GDM1 (cell line): ENCODE measurements around the gene SOCS2.
"Not testable (repeated sequence)": the region's sequence is repeated elsewhere in the genome, so short reads cannot be mapped to it uniquely, and the experiment has no call there.

Experiments
- DNase-seq: peaks from one replicate; lab custom pipeline; 2025; lab: John Stamatoyannopoulos, UW

SOCS2 gene, protein sequence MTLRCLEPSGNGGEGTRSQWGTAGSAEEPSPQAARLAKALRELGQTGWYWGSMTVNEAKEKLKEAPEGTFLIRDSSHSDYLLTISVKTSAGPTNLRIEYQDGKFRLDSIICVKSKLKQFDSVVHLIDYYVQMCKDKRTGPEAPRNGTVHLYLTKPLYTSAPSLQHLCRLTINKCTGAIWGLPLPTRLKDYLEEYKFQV

DNA sequence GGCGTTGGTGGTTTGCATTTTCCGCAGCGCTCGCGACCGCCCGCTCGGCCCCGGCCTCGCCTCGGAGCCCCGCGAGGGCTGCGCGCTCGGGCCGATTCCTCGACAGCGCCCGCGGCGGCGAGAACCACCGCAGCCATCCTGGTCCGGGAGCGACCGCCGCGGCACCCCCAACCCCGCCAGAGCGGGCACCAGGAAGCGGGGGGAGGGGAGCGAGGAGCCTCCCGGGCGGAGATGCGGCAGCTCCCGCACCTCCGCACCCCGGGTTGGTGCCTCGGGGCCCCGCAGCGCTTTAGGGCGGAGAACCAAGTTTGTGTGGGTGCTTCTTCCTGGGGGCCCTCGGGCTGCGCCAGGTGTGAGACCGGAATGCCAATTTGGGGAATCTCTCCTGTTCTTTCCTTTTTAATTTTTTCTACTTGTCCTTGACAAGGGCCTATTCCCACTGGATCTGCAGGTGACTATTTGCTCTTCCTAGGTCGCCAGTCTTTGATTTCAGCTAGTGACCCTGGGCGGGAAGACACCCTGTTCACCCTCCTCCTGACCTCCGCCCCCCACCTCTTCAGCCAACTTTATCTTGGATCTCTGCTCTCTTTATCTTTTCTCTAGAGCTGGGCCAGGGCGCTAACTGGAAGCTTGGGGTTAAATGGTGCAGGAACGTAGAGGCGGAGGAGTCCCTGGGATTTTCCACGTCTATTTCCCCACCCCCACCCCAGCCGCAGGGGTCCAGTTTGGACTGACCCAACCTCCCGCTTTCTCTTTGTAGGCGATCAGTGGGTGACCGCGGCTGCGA lies at the start of gene SOCS2:
SOCS2 (plus strand) TSS at position 751 of the 787 bp plus-strand sequence. CDS start 223 bp downstream, outside the sequence.
- peak; percentile 15 for DNase-seq

DNA sequence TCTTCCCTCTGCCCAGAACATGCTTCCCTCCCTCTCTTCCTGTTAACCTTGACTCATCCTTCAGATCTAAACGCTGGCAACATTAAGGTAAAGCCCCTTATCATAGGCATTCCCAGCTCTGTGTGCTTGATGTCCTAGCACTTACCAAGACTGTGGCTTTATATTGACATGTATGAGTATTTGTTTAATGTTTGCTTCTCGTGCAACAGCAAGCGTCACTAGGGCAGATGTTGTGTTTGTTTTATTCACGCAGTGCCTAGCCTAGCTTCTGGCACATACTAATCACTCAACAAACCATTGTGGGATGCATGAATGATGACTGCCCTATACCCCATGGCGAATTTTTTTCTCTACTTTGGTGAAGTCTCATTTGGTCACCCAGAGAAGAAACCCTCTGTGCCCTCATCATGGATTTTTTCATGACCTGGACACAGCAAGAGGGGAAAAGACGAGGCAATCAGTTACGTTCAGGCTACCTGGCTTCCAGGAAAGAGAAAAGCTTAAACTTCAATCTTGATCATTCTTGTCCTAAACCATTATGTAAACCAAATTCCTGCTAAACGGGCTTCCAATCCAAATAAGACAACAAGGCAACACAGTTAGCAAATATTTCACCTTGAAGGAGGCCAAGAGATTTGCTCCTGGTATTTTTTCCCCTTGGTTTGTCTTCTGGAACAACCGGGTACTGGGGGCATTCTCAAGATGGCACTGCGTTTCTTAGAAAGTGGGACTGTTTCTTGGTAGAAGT lies 47.9 kb upstream of the SOCS2 start:
- no peak for DNase-seq

DNA sequence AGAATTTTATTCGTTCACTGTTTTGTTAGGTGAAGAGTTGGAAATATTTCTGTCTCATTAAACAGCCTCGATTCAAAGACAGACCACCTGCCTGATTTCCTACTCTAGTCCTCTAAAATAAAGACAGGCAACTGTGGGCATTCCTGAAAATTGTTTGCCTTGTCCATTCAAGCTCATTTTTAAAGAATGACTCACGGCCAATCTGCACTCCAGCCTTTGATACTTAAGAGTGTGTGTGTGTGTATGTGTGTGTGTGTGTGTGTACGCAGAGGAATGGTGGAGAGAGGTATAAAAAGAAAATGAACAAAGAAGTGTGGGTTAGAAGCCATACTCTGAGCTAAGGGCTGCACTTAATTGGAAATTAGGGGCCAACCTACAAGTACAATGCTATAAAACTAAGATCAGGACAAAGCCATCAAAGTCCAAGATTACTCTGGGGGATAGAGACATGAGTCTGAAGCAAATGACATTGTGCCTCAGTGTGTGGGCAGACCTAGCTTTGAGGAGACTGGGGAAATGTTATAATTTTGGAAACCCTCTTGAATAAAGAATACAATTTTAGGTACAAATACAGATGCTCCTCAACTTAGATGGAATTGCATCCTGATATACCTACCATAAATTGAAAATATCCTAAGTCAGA lies 45.6 kb upstream of the SOCS2 start:
- no peak for DNase-seq

DNA sequence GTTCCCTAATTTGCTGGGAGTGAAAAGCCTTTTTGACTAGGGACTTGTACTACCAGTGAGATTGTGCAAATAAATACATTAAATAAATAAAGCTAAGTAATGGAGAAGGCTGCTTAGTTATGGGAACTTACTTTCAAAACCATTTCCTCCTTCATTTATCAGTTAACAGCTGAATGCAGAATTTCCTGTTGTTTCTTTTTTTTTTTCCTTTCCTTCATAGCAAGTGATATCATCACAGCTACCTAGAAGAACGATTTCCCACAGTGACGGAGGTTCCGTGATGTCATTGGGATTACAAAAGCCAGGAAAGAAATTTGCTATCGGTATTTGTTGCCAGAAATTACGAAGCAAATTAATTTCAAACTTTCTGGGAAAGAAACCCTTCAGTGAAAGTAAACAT lies 42.1 kb upstream of the SOCS2 start:
- DNase-seq = no peak

DNA sequence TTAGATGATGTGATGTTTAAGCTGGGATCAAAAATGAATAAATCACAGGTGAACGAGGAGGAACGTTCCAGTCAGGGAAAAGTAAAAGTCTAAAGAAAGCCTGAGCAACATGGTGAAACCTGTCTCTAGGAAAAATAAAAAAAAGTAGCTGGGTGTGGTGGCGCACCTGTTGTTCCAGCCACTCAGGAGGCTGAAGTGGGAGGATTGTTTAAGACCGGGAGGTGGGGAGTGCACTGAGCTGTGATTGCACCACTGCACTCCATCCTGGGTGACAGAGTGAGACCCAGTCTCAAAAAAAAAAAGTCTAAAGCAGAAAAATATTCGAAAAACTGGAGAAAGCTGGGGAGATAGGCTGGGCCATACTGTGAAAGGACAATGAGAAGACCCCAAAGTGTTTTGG lies 39.2 kb upstream of the SOCS2 start:
- DNase-seq = no peak

DNA sequence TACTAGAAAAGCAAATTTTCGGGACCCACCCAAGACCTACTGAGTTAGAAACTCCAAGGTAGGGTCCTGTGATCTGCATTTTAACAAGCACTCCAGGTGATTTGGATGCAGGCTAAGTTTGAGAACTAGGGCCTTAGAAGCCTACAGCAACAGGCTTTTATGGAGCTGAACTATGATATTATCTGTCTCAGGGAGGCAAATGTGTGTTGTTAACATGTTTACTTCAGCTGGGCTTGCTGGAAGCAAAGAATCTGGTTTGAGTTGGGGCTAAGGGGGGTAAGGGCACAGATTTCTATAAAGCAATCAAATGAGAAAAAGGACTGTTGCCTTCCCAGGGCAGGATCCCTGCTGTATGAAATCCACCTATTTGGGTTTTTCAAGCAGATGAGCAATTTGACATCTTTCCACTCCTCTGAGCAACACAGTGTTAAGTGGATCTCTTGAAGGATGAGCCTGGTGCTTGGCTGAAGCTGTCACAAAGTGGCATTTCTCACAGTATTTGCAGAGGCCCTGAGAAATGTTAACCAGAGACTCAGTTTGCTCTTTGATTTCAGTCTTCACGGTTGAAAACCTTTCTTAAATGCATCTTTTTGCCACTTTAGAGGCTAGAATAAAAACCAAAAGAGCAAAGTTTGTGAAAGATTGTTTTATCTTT lies 36.2 kb upstream of the SOCS2 start:
- DNase-seq = no peak

DNA sequence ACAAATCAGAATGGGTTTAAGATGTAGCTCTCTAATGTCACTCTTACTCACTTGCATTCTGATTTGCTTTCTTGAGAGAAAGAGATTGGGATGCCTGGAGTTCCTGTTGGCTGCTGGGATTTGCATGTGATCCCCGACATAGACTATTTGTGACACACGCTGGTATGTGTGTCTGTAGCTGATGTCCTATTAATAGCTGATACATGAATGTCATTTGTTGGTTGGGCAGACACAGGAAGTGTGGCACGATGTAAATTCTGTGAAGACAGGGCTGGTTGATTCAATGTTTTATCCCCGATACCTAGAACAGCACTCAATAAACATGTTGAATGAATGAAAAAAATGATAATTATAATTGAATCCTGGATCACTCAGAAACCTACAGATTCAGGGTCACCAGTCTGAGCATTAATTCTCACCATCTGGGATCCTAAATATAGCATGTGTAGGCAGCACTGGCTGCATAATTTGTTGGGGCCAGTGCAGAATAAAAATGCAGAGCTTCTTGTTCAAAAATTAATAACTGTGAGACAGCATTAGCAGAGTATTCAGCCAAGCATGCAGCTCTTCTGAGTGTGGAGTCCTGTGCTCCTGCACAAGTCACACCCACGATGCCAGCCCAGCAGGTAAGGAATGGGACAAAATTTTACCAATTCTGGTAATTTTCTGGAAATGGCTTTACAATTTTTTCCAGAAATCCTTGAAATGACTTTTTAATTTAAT lies 35.5 kb upstream of the SOCS2 start:
- DNase-seq = no peak

DNA sequence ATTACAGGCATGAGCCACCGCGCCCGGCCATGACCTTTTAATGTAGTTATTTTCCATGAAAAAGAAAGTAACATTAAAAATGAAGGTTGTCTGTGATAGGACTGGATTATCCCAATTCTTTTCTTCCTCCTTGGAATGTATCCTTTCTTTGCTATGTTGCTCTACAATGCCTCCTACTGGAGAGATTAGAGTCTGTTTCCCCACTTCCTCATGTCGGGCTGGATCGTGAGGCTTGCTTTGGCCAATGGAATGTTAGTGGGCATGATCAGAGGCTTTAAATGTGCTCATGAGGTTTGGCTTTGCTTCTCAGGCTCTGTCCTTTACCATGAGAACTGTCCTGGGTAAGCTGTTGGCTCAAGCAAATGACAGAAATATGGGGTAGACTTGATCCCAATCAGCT lies 34.7 kb upstream of the SOCS2 start:
- no peak for DNase-seq

DNA sequence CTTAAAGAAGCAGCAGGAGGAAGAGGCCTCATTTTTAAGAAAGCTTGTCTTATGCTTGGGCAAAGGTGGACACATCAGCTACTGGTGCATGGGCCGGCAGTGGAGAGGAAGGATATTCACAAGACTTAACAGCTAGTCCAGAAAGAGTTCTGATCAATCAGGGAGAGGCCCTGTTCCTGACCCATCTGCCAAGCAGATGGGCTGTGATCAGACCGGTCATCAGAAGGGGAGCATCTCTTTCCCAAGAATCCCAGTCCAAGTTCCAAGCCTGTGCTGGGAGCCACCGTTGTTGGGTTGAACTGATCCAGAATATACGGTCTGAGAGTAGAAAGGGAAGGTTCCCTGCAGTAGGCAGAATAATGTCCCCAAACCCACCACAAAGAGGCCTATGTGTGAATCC lies 32.7 kb upstream of the SOCS2 start:
- DNase-seq = no peak

DNA sequence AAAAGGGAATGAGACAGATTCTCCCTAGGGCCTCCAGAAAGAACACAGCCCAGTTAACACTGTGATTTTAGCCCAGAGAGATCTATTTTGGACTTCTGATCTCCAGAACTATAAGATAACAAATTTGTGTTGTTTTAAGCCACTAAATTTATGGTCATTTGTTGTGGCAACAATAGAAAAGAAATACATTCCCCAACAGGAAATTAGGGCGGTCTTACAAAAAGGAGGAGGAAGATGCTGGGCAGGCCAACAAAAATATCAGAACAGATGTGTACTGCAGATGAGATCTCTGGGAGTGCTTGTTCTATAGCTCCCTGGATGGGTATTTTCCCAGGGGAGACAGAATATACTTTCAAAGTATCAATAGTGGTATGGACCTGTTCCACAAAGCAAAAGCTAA lies 32.0 kb upstream of the SOCS2 start:
- DNase-seq = no peak

DNA sequence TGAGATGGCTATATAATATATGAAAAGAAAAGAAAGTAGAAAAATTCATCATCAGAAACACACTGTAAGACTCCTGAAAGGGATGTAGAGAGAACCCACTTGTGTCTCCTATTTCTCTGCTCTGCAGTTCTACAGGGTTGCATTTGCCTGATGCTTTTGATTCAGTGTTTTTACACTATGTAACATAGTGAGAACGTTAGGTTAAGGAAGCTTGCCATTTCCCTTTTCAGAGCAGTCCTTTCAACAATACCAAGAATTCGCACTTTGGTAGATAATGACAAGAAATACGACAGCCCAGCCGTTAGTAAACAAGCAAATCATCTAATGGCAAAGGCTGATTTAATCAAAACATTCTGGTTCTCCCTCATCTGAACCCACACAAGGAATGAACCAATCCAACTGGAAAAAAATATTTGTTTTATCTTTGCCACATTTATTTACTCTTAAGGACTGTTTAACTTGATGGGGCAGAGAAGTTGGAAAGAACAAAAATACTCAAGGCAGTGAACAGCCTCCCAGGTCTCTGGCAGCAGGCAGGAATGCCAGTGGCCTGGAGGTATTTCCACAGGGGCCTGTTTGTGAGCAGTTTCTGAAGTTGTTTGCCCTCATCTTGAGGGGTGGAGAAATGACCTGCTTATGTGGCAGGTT lies 30.8 kb upstream of the SOCS2 start:
- DNase-seq = no peak

DNA sequence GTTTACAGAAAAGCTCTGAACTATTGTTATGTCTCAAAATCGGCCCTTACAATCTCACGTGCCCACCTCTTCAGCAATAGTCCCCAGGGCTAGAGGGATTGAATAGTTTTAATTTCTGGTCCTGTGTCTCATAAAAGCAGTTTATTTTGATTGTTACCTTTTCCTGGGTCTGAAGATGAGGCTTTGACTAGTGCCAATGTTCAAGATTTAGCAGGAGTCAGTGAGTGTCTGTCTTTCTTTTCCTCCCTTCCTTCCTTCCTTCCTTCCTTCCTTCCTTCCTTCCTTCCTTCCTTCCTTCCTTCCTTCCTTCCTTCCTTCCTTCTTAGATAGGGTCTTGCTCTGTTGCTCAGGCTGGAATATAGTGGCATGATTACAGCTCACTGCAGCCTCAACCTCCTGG lies 24.7 kb upstream of the SOCS2 start:
- DNase-seq = no peak

DNA sequence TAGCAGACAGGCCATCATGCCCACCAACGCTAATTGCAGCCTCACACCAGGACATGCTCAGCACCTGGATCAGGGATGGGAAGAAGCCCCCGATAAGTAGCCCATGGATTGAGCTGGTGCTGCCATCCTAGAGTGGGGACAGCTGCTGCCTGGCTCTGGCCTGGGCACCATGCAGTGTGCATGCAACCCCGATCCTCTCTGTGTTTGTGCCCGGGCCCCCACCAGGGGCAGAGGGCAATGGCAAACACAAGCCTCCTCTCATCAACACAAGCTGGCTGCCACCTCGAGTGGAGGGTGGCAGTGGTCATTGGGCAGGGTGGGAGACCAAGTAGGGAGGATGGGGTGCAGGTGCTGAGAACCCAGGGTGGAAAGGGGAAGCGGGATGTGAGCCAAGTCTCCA lies 23.3 kb upstream of the SOCS2 start:
- DNase-seq = no peak

DNA sequence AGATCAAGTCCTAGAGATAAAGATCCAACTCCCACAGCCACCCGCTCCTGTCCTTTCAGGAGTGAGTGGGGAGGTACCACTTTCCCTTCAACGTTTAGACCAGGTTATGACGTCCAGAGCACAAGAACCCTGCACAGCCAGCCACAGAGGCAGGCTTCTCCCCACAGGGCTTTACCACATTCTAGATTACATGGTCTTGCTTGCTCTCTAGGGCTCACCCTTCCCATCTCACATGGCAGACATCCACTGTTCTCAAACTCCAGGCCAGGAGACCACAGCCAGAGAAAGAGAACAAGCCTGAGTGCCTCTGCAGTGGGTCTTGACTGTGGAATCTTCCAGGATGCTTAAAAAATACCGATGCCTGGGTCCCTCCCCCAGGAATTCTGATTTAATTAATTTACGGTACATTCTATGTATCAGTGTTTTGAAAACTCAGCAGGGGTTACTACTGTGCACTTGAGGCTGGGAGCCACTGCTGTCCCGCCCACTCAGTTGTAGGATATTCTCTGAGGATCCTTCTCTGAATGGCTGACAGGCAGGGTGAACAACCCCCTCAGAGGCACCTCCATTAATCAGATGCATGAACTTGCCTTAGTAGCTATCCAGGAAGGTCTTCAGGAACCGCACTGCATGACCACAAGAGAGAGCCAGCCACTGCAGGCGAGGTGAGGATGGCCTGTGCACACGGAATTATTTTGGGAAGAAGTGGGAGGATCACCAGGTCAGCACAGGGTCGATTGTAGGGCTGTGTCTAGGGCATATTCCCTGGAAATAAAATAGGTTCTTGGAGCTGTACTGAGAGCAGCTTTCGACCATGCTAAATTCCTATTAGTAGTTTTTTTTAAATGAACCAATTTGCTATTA lies 21.5 kb upstream of the SOCS2 start:
- no peak for DNase-seq

DNA sequence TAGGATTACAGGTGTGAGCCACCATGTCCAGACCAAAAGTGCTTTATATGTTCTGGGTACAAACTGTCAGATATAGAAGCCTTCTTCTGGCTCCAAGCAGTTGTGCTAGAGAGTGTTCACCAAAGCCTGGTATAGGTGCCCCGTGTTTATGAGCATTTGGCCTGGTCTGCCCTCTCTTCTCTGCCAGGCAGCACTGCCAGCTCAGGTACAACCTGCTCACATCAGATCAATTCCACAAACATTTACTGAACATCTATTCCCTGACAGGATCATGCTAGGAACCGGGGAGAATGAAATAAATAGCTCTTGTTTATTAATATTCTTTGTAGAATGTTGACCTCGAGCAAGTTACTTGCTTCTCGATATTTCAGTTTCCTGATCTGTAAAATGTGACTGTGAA lies 20.0 kb upstream of the SOCS2 start:
- DNase-seq = no peak

DNA sequence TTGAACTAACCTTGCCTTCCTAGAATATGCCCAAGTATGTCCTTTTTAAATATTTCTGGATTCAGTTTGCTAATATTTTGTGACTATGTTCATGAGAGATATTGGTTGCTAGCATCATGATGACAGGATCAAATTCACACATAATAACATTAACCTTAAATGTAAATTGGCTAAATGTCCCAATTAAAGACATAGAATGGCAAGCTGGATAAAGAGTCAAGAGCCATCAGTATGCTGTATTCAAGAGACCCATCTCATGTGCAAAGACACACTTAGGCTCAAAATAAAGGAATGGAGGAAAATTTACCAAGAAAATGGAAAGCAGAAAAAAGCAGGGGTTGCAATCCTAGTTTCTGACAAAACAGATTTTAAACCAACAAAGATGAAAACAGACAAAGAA lies 14.6 kb upstream of the SOCS2 start:
- DNase-seq = not testable (repeated sequence)

DNA sequence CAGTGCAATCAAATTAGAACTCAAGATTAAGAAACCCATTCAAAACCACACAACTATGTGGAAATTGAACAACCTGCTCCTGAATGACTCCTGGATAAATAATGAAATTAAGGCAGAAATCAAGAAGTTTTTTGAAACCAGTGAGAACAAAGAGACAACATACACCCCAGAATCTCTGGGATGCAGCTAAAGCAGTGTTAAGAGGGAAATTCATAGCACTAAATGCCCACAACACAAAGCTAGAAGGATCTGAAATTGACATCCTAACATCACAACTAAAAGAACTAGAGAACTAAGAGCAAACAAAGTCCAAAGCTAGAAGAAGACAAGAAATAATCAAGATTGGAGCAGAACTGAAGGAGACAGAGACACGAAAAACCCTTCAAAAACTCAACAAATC lies 13.8 kb upstream of the SOCS2 start:
- DNase-seq = not testable (repeated sequence)

DNA sequence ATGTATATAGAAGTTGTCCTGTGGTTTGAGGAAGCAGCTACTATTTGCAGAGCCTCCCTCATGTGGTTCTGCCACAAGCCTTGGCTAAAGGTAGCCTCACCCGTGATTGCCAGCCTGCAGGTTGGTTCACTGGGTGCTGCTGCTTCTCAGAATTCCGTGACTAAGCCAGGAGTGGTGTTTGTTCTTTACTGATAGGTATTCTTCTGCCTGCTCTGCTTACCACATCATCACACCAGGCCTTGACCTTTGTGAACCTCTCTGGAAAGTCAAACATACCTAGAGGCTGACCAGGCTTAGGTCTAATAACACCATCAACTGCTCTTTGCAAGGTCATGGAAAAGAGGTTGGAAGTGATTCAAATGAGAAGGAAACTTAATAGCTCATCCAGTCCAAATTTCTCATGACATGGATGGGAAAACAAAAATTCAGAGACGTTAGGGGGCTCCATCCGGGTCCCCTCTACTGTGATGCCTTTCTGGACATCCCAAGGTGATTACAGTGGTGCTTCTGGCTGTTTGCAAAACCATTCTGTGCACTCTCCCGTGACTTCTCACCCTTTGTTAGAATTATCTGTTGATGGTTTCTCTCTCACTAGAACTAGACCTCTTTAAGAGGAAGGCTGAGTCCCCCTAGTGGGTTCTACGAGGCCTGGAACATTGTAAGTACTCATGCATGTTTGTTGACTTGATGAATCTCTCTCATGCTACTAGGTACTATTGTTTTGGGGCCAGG lies 8.5 kb upstream of the SOCS2 start:
- no peak for DNase-seq

DNA sequence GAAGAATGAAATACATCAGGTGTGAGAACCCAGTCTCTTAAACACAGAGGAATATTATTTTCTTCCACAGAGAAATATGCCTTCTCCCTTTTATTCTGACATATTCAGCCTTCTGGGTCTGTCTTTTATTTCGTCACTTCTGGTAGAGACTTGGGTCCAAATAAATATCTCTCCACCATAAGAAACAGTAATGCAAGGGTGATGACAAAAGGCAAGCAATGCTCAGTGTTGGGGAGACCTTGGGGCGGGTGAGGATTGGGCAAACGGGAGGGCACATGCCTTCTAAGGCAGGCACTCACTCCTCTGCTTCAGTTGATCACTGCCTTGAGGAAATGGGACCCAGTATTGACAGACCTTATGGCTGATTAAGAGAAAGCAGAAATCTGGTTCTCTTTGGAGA lies 6.7 kb upstream of the SOCS2 start:
- no peak for DNase-seq
